GM12865 (cell line): ENCODE data around the gene RHBDD1.
"Not testable (repeated sequence)": the region's sequence is repeated elsewhere in the genome, so short reads cannot be mapped to it uniquely, and the experiment has no call there.

Source experiments
- DNase-seq: peaks from one replicate; pipeline ENCODE4 v3.0.0; 2010; ENCODE audit warnings: low read depth
- H3K4me3 ChIP-seq: 2 replicates; pipeline ENCODE4 v1.5.1; 2011; ENCODE audit warnings: mild to moderate bottlenecking, low read depth, low read length, control low read depth
- TF ChIP-seq, protein P1 (sequence below): IDR thresholded peaks from 2 replicates; pipeline ENCODE4 v1.5.1; 2011; ENCODE audit warnings: low read length, control low read depth, low read depth, inconsistent platforms; ENCODE audit not compliant: insufficient read depth; ENCODE audit errors: missing control alignments

The RHBDD1 gene

DNA sequence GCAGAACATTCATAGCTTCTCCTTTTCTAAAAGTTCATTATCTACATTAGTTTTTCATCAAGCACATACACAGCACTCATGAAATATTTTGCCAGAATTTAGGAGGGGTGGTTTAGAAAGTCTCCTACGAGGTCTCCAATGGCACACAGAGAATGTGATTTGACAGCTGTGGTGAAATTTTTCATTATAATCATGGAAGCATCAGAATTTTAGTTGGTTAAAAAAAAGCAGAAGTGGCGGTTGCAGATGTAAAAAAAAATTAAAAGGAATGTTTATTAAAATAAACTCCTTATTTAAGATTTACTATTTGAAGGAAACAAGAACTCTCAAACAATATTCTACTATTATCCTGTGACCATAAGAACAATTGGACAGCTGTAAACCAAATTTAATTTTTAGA is 10.8 kb upstream of the RHBDD1 start:
- H3K4me3 ChIP-seq = no peak overlapping the region
- TF ChIP-seq, protein P1, sequence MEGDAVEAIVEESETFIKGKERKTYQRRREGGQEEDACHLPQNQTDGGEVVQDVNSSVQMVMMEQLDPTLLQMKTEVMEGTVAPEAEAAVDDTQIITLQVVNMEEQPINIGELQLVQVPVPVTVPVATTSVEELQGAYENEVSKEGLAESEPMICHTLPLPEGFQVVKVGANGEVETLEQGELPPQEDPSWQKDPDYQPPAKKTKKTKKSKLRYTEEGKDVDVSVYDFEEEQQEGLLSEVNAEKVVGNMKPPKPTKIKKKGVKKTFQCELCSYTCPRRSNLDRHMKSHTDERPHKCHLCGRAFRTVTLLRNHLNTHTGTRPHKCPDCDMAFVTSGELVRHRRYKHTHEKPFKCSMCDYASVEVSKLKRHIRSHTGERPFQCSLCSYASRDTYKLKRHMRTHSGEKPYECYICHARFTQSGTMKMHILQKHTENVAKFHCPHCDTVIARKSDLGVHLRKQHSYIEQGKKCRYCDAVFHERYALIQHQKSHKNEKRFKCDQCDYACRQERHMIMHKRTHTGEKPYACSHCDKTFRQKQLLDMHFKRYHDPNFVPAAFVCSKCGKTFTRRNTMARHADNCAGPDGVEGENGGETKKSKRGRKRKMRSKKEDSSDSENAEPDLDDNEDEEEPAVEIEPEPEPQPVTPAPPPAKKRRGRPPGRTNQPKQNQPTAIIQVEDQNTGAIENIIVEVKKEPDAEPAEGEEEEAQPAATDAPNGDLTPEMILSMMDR = no peak
- DNase-seq = no peak

DNA sequence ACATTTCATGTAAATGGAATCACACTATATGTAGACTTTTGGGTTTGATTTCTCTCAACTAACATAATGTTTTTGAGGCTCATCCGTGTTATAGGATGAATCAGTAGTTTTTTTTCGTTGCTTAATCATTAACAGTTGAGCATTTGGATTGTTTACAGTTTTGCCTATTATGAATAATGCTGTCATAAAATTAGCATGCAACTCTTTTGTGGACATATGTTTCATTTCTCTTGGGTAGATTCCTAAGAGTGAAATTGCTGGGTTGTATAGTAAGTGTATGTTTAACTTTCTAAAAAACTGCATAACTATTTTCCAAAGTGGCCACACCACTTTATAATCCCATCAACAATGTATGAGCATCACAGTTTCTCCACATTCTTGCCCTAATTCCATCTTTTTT is 7.7 kb upstream of the RHBDD1 start:
- DNase-seq = no peak
- TF ChIP-seq, protein P1 = no peak
- no peak overlapping the region for H3K4me3 ChIP-seq

DNA sequence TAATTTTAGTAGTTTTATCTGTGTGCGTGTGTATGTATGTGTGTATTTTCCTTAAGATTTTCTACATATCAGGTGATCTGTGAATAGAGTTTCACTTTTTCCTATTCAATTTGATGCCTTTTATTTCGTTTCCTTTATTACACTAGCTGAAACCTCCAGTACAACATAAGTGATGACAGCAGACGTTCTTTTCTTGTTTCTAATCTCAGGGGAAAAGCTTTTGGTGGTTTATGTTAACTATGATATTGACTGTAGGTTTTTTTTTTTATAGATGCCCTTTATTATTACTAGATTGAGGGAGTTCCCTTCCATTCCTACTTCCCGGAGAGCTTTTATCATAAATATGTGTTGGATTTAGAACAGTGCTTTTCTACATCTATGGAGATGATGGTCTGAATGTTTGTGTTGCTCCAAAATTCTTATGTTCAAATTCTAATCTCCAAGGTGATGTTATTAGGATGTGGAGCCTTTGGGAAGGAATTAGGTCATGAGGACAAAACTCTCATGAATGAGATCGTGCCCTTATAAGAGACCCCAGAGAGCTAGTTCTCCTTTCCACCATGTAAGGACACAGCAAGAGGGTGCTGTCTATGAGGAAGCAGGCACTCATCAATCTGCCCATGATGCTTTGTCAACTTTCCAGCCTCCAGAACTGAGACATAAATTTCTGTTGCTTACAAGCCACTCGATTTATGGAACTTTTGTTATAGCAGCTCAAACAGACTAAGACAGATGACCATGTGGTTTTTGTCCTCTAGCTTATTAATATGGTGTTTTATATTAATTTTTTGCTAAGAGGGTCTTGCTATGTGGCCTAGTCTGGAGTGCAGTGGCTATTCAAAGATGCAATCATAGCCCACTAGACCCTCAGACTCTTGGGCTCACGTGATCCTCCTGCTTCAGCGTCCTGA is 5.9 kb upstream of the RHBDD1 start:
- no peak for DNase-seq
- no peak overlapping the region for H3K4me3 ChIP-seq
- TF ChIP-seq, protein P1 = no peak

DNA sequence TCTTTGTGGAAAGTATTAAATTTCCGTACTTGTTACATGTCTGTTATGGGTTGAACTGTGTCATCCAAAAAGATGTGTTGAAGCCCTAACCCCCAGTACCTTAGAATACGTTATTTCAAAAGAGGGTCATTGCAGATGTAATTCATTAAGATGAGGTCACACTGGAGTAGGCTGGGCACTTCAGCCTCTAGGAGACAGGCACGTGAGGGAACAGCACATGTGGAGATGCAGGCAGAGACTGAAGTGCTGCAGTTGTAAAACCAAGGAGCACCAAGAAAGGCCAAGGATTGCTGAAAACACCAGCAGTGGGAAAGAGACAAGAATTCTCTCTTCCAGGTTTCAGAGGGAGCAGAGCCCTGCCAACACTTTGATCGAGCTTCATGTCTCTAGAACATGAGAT is 4.6 kb upstream of the RHBDD1 start:
- no peak overlapping the region for H3K4me3 ChIP-seq
- TF ChIP-seq, protein P1 = no peak
- DNase-seq = no peak

DNA sequence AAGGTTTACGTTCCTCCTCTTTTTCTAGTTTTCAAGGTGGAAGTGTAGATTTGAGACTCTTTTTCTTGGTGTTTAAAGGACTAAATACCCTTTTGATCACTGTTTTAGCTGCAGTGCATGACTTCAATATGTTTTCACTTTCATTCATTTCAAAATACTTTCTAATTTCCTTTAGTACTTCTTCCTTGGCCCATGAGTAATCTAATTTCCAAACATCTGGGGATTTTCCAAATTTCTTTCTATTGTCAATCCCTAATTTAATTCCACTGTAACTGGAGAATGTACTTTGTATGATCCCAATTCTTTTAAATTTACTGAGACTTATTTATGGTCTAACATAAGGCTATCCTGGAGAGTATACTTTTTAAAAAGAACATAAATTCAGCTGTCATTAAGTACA is 3.8 kb upstream of the RHBDD1 start:
- H3K4me3 ChIP-seq = no peak overlapping the region
- DNase-seq = no peak
- TF ChIP-seq, protein P1 = no peak

DNA sequence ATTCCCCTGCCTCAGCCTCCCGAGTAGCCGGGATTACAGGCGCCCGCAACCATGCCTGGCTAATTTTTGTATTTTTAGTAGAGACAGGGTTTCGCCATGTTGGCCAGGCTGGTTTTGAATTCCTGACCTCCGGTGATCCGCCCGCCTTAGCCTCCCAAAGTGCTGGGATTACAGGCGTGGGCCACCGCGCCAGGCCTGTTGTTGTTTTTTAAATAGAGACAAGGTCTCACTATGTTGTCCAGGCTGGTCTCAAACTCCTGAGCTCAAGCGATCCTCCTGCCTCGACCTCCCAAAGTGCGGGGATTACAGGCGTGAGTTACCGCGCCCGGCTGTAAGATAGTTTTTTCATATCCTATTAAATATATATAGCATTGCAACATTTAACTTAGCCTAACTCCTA is 974 bp upstream of the RHBDD1 start:
- H3K4me3 ChIP-seq = peak overlapping the region; percentile 99
- not testable (repeated sequence) for DNase-seq

DNA sequence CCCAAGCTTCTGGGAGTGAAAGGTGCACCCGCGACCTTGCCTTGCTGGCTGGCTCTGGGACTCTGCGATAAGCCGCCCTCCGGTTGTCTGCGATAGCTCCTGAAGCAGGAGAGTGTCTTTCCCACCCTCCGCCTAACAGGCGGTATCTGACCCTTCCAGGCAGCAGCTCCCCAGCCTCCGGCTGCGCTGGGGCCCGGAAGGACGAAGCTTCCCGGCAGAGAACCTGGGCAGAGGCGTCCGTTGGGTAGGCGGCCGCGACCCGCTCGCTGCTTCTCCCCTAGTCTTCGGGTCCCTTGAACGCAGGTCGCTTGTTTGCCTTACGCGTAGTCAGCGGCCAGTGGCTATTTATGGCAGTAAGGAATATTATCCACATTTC is 446 bp upstream of the RHBDD1 start:
- TF ChIP-seq, protein P1 = no peak
- no peak for DNase-seq
- H3K4me3 ChIP-seq = peak overlapping the region; percentile 99
